Lower leg skin (tissue), 4 donors: ENCODE results near the gene FRAS1. TPM values are rescaled to one million over a fixed set of nuclear protein-coding genes. Genes with fewer than 3 reads are reported as not detected.
"Not testable (repeated sequence)": the region's sequence is repeated elsewhere in the genome, so short reads cannot be mapped to it uniquely, and the experiment has no call there.

Experiments used
- DNase-seq, 2 donors: peaks; one replicate each; pipeline ENCODE4 v3.0.0-alpha.2; 2019; ENCODE audit warnings: low spot score in 2 of 2
- H3K4me3 ChIP-seq: fragments of 200-600 bp; sonication (generic); 2 replicates; pipeline ENCODE4 v1.5.1; 2017; ENCODE audit warnings: mild to moderate bottlenecking, low read depth; ENCODE audit not compliant: poor library complexity, severe bottlenecking
- CTCF ChIP-seq, 3 donors: fragments of 450-650 bp; IDR thresholded peaks; one replicate each; pipeline ENCODE4 v1.5.1; 2016; ENCODE audit warnings: antibody characterized with exemption in 3 of 3, mild to moderate bottlenecking in 3 of 3, moderate library complexity in 2 of 3
- POLR2A ChIP-seq, 2 donors: fragments of 450-650 bp; IDR thresholded peaks; one replicate each; pipeline ENCODE4 v1.6.1; 2016 to 2017; ENCODE audit warnings: antibody characterized with exemption in 2 of 2, mild to moderate bottlenecking in 1 of 2, moderate library complexity in 1 of 2
- WGBS, 2 donors: methylation state at CpG; one replicate each; pipeline ENCODE4 v1.1.5; 2018; 5-methylcytosine and 5-hydroxymethylcytosine counted together
- intact Hi-C: fragments of 100-400 bp; cut with DNase I; formaldehyde crosslinking; loops from one replicate; pipeline ENCODE4 v1.15.0; 2023; ENCODE audit warnings: low total_unique reads
- total RNA-seq, 4 donors: library from RNA; depleted of rRNA; stranded (reverse); fragments of >200 nt; gene quantifications; one replicate each; pipeline ENCODE4 v1.1.0, GENCODE V29; 2016

FRAS1 gene
- total RNA-seq, 4 donors from 2014 or later = 0.83 to 5.3 (median 3.0) TPM

- intact Hi-C loops = no loop called here
- no peak for TF ChIP-seq CTCF (IDR thresholded peaks at IDR 0.05)
- TF ChIP-seq POLR2A (IDR thresholded peaks at IDR 0.05) = no peak
- 83 to 90% methylated on average over 1 of the region's 1 CpG for WGBS, 2 donors
- no peak for DNase-seq
- no peak overlapping the region for H3K4me3 ChIP-seq
Measured at GRCh38 chr4:78167510-78167909, 110.4 kb downstream of the FRAS1 start.

GRCh38 chr4:78168029-78168428, 110.9 kb downstream of the FRAS1 start:
- DNase-seq = no peak
- no peak overlapping the region for H3K4me3 ChIP-seq
- intact Hi-C loops = no loop called here
- TF ChIP-seq POLR2A (IDR thresholded peaks at IDR 0.05) = no peak
- no peak for TF ChIP-seq CTCF (IDR thresholded peaks at IDR 0.05)
- 80 to 86% methylated on average over 3 of the region's 3 CpGs for WGBS, 2 donors

GRCh38 chr4:78169728-78170127, 112.6 kb downstream of the FRAS1 start:
- no peak for DNase-seq
- intact Hi-C loops = no loop called here
- no peak overlapping the region for H3K4me3 ChIP-seq
- WGBS, 2 donors = 89 to 93% methylated on average over 1 of the region's 1 CpG
- TF ChIP-seq POLR2A (IDR thresholded peaks at IDR 0.05) = no peak
- no peak for TF ChIP-seq CTCF (IDR thresholded peaks at IDR 0.05)

GRCh38 chr4:78171482-78171881, 114.4 kb downstream of the FRAS1 start:
- 90 to 95% methylated on average over 6 of the region's 6 CpGs for WGBS, 2 donors
- DNase-seq = no peak
- intact Hi-C loops = no loop called here
- TF ChIP-seq CTCF (IDR thresholded peaks at IDR 0.05) (no peak), POLR2A (IDR thresholded peaks at IDR 0.05) (no peak)
- no peak overlapping the region for H3K4me3 ChIP-seq

GRCh38 chr4:78174891-78175290, 117.8 kb downstream of the FRAS1 start:
- H3K4me3 ChIP-seq = no peak overlapping the region
- intact Hi-C loops = no loop called here
- no peak for DNase-seq
- no peak for TF ChIP-seq CTCF (IDR thresholded peaks at IDR 0.05)
- TF ChIP-seq POLR2A (IDR thresholded peaks at IDR 0.05) = no peak
- WGBS, 2 donors = 70 to 75% methylated on average over 5 of the region's 5 CpGs

GRCh38 chr4:78179196-78179595, 122.1 kb downstream of the FRAS1 start:
- TF ChIP-seq POLR2A (IDR thresholded peaks at IDR 0.05) (no peak), CTCF (IDR thresholded peaks at IDR 0.05) (no peak)
- intact Hi-C loops = no loop called here
- DNase-seq = no peak
- H3K4me3 ChIP-seq = no peak overlapping the region
- 40 to 41% methylated on average over 2 of the region's 2 CpGs for WGBS, 2 donors

GRCh38 chr4:78181681-78182234, 124.6 kb downstream of the FRAS1 start:
- intact Hi-C loops = not testable (repeated sequence)

More at GRCh38 chr4:78181681-78182234, 124.6 kb downstream of the FRAS1 start:
- WGBS, 2 donors = 97% methylated on average over 36 of the region's 36 CpGs
- not testable (repeated sequence) for DNase-seq, H3K4me3 ChIP-seq
